ENCODE measurements around the gene SCRN3. TPM values are rescaled to one million over a fixed set of nuclear protein-coding genes. Genes with fewer than 3 reads are reported as not detected.
"Not testable (repeated sequence)": the region's sequence is repeated elsewhere in the genome, so short reads cannot be mapped to it uniquely, and the experiment has no call there.

Gene SCRN3
- polyA plus RNA-seq, 1 experiment, result 7.8 TPM

- no peak for DNase-seq (ENCODE audit: low read depth)
- no peak overlapping the region for H3K4me3 ChIP-seq (ENCODE audit: low read depth, low read length)
- no peaks in the 10 kb centered on the region for H3K27me3 ChIP-seq (ENCODE audit: control insufficient read depth, insufficient read depth, low read length)
- CTCF ChIA-PET, result no interaction called here
- POLR2A ChIA-PET, result no interaction called here
- TF ChIP-seq, protein P1, sequence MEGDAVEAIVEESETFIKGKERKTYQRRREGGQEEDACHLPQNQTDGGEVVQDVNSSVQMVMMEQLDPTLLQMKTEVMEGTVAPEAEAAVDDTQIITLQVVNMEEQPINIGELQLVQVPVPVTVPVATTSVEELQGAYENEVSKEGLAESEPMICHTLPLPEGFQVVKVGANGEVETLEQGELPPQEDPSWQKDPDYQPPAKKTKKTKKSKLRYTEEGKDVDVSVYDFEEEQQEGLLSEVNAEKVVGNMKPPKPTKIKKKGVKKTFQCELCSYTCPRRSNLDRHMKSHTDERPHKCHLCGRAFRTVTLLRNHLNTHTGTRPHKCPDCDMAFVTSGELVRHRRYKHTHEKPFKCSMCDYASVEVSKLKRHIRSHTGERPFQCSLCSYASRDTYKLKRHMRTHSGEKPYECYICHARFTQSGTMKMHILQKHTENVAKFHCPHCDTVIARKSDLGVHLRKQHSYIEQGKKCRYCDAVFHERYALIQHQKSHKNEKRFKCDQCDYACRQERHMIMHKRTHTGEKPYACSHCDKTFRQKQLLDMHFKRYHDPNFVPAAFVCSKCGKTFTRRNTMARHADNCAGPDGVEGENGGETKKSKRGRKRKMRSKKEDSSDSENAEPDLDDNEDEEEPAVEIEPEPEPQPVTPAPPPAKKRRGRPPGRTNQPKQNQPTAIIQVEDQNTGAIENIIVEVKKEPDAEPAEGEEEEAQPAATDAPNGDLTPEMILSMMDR (IDR thresholded peaks at IDR 0.05; ENCODE audit: insufficient read depth, low read depth, low read length), result no peak
- peaks cover 13% of the 10 kb centered on the region for H3K36me3 ChIP-seq (ENCODE audit: control insufficient read depth, insufficient read depth, low read length)
These were observed 18.6 kb upstream of the SCRN3 start for GRCh38 chr2:174376967-174377366.

DNA sequence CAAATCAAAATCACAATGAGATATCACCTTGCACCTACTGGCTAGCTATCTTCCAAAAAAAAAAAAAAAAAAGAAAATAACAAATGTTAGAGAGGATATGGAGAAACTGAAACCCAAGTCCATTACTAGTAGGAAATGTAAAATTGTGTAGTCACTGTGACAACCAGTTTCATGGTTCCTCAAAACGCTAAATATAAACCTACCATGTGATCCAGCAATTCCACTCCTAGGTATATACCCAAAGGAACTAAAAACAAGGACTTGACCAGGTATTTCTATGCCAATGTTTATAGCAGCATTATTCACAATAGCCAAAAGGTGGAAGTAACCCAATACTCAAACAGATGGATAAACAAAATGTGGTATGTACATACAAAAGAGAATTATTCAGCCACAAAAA lies 11.7 kb upstream of the SCRN3 start:
- ChIA-PET CTCF (interaction anchor here (0.7 kb wide), 1 partner anchor 21 kb away, joined by 3 read pairs; no protein-coding TSS in a partner anchor), POLR2A (no interaction called here)
- H3K27me3 ChIP-seq (ENCODE audit: control insufficient read depth, insufficient read depth, low read length), result no peaks in the 10 kb centered on the region
- TF ChIP-seq, protein P1 (IDR thresholded peaks at IDR 0.05; ENCODE audit: insufficient read depth, low read depth, low read length), result no peak
- no peak overlapping the region for H3K4me3 ChIP-seq (ENCODE audit: low read depth, low read length)
- peaks cover 7% of the 10 kb centered on the region for H3K36me3 ChIP-seq (ENCODE audit: control insufficient read depth, insufficient read depth, low read length)
- no peak for DNase-seq (ENCODE audit: low read depth)

- H3K4me3 ChIP-seq (ENCODE audit: low read depth, low read length), result no peak overlapping the region
- no peaks in the 10 kb centered on the region for H3K27me3 ChIP-seq (ENCODE audit: control insufficient read depth, insufficient read depth, low read length)
- H3K36me3 ChIP-seq (ENCODE audit: control insufficient read depth, insufficient read depth, low read length), result peaks cover 8% of the 10 kb centered on the region
- CTCF ChIA-PET, result no interaction called here
- POLR2A ChIA-PET, result no interaction called here
- TF ChIP-seq, protein P1 (IDR thresholded peaks at IDR 0.05; ENCODE audit: insufficient read depth, low read depth, low read length), result no peak
- DNase-seq (ENCODE audit: low read depth), result no peak
These were observed 10.3 kb upstream of the SCRN3 start for GRCh38 chr2:174385201-174385600.

- H3K36me3 ChIP-seq (ENCODE audit: control insufficient read depth, insufficient read depth, low read length); CTCF ChIA-PET; POLR2A ChIA-PET; H3K4me3 ChIP-seq (ENCODE audit: low read depth, low read length); DNase-seq (ENCODE audit: low read depth); H3K27me3 ChIP-seq (ENCODE audit: control insufficient read depth, insufficient read depth, low read length): not testable (repeated sequence)
These were observed 6.8 kb upstream of the SCRN3 start for GRCh38 chr2:174388706-174389105.

GRCh38 chr2:174389542-174389941 lies 6.0 kb upstream of the SCRN3 start:
- CTCF ChIA-PET, result no interaction called here
- TF ChIP-seq, protein P1 (IDR thresholded peaks at IDR 0.05; ENCODE audit: insufficient read depth, low read depth, low read length), result no peak
- POLR2A ChIA-PET, result no interaction called here

GRCh38 chr2:174390303-174390702 lies 5.2 kb upstream of the SCRN3 start:
- DNase-seq (ENCODE audit: low read depth); POLR2A ChIA-PET; H3K27me3 ChIP-seq (ENCODE audit: control insufficient read depth, insufficient read depth, low read length); H3K4me3 ChIP-seq (ENCODE audit: low read depth, low read length); CTCF ChIA-PET; H3K36me3 ChIP-seq (ENCODE audit: control insufficient read depth, insufficient read depth, low read length): not testable (repeated sequence)

More at GRCh38 chr2:174389542-174389941, 6.0 kb upstream of the SCRN3 start:
- Histone ChIP-seq H3K4me3 (ENCODE audit: low read depth, low read length) (no peak overlapping the region), H3K36me3 (ENCODE audit: control insufficient read depth, insufficient read depth, low read length) (peaks cover 9% of the 10 kb centered on the region), H3K27me3 (ENCODE audit: control insufficient read depth, insufficient read depth, low read length) (no peaks in the 10 kb centered on the region)
- no peak for DNase-seq (ENCODE audit: low read depth)
